SW 1271 (cell line): ENCODE data around the gene RPAP2.
"Not testable (repeated sequence)": the region's sequence is repeated elsewhere in the genome, so short reads cannot be mapped to it uniquely, and the experiment has no call there.

ENCODE experiments used
- DNase-seq, 2 experiments: peaks; one replicate each; lab custom pipeline; 2025; lab: John Stamatoyannopoulos, UW

RPAP2 gene

DNA sequence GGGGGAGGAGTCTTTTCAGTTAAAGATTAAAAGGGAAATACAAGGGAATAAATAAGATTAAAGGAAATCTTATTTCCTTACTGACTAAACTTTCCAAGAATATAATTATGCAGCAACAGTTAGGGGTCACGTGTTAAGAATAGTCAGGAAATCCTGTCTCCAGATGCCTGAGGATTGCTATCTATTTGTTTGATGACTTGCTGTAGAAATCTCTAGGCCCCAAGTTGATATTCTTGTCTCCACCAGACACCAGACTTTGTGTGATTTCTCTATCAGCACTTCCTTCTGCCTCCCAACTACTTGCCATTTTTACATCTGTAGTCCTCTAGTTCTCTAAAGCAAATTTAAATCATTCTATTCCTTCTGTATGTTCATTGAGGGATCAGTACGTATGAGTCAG, 77.5 kb downstream of the RPAP2 start:
- DNase-seq = no peak

DNA sequence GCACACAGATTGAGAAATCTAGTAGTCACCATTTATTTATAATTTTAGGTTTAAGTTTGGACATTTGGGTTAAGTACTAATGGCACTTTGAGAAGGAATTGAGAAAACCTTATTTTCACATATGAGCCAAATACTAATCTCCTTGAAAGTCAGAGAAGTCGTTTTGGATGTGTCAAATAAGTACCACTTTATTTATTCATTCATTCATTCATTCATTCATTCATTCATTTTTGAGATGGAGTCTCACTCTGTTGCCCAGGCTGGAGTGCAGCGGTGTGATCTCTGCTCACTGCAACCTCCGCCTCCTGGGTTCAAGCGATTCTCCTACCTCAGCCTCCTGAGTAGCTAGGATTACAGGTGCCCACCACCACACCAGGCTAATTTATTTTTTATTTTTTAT, 79.1 kb downstream of the RPAP2 start:
- DNase-seq = not testable (repeated sequence)

DNA sequence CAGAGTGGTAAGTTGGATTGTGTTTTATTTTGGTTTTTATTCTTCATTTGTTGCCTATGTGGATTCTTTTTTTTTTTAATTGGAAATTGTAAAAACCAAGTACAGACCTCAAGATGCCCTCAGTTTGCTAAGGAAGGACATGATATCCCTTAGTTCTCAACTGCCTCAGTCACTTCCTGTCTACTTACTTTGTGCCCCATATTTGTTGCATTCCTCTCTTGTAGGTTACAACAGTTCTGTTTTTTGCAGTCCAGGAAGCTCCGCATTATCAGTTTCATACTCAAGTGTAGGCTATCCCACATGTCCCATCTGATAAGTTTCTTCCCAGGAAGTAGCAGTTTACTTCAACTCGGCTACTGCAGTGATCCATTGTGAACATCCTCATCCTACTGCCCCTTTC, 82.0 kb downstream of the RPAP2 start:
- no peak for DNase-seq

DNA sequence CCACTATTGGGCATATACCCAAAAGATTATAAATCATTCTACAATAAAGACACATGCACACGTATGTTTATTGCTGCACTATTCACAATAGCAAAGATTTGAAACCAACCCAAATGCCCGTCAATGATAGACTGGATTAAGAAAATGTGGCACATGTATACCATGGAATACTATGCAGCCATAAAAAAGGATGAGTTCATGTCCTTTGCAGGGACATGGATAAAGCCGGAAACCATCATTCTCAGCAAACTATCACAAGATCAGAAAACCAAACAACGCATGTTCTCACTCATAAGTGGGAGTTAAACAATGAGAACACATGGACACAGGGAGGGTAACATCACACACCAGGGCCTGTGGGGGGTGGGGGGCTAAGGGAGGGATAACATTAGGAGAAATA, 95.1 kb downstream of the RPAP2 start:
- not testable (repeated sequence) for DNase-seq

DNA sequence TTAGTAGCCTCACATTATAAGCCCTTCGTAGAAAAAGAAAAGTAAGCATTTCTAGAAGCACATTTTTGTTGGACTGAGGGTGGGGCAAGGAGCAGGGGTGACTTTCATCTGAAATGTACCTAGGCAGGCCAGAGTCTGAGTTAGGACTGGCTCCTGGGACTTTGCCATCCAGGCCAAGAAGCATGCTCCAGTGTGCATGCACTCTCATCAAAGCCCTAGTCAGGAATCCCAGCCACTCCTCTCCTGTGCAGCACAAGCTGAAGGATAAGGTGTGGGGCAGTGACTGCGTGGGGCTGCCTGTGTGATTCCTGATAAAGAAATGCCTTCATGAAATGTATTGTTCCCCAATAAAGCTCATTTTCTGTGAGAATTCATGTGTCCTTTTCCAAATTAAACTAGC, 99.7 kb downstream of the RPAP2 start:
- DNase-seq = no peak

DNA sequence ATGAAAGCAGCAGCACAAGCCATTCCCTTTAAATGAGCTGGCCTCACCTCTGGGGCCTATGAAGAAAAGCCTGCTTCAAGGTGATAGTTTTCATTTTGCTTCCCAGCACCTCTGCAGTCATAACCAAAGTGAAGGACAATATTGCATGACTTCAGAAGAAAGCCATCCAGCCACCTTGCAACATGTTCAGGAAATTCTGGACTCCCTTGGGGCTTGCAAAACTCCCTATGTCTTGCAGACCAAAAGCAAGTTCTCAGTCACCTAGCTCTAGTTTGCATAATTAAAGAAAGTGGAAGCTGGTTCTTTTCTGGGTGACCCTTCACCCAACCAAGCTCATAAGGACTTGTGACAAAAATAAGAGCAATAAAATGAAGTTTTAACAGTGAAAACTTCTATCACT, 100.2 kb downstream of the RPAP2 start:
- DNase-seq = no peak

DNA sequence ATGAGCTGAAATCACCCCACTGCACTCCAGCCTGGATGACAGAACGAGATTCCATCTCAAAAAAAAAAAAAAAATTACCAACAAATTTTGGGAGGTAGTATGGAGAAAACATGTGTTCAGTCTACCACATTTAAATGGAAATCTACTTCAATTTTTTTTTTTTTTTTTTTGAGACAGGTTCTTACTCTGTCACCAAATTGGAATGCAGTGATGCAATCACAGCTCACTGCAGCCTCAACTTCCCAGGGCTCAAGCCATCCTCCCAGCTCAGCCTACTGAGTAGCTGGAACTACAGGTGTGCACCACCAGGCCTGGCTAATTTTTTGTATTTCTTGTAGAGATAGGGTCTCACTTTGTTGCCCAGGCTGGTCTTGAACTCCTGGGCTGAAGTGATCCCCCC, 105.8 kb downstream of the RPAP2 start:
- DNase-seq = peak in 1 of 2 experiments; percentile 1

DNA sequence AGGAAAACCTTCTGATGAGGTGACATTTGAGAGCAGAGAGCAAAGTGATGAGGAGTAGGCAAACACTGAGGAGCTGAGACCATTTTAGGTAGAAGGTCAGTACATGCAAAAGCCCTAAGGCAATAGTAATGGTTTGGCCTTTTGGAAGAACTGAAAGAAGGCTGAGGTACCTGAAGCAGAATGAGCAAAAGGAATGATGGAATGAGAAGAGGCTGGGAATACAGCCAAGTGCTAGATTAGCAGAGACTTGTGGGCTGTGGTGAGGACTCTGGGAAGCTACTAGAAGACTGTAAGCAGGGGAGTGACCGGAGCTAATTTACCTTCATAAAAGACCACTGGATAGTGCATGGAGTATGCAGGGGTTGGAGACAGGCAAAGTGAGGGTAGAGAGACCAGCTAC, 110.0 kb downstream of the RPAP2 start:
- DNase-seq = no peak

DNA sequence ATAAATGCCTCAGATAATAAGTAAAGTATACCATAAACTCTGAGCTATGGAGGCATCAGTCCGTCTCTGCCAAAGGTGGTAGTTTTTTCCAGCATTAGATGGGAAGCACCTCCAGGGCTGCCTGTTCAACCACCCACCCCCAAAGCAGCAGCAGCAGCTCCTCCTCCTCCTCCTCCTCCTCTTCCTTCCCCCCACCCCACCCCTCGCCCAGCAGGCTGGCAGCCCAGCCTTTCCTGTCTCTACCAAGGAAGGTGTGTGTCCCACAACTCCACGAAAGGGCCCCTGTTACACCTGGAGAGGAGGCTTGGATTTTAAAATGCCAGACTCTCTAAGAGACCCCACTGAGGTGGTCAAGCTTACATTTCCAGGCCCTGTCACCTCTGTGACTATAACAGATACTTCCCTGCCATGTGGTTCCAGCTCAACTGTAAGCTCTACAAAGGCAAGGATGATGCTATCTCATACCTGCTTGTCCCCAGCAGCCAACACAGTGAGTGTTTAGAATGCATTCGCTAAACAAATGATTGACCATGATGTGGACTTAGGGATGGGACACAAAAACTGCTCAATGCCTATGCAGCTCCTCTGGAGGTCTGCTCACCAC, 111.2 kb downstream of the RPAP2 start:
- DNase-seq = no peak

DNA sequence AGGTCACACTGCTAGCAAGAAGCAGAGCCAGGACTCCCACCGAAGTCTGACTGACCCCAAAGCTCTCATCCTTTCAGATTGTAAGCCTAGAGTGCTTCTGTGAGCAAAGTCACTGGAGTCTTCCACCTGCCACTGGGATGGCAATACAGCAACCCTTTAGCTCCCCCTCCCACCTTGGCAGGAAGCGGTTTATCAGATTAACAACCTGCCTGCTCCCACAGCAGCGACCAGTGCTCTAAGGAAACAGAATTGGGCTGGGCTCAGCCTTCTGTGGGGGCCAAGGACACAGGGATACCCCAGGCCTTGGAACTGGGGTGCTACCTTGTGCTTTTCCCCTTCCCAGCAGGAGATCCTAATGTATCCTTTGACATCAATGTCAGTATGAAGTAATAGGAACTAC, 111.8 kb downstream of the RPAP2 start:
- no peak for DNase-seq

DNA sequence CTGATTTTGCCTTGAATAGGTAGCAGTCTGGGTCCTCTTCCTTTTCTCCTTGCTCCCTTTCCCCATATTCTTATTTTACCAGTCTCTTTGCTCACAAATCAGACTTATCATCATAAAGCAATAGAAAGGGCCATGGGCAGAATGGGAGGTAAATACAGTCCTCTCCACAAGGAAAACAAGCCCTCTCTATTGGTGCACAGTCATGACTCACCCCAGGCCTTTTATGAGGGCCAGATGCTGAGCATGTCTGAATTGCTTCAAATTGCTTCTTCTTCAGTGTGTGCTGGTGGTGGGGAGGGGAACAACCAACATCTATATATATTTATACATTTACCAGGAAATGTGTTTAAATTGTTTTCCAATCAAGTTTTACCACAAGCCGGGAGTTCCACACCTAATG, 112.7 kb downstream of the RPAP2 start:
- no peak for DNase-seq

DNA sequence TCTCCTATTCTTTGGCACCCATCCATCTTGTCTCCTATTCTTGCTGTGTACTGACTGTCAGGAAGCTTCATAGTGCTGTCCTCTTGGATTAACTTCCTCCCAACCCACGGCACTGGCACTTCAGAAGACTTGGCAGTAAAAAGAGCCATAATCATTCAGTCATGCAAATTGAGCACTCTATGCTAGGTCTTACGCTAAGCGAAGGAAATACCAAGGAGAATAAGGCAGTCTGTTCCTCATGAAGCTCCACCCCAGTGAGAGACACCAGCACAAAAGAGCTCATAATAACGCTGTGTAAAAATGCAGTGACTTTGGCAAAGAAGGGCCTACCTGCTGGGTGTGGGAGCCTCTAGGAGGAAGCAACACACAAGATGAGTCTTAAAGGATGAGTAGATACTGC, 120.8 kb downstream of the RPAP2 start:
- DNase-seq = no peak

DNA sequence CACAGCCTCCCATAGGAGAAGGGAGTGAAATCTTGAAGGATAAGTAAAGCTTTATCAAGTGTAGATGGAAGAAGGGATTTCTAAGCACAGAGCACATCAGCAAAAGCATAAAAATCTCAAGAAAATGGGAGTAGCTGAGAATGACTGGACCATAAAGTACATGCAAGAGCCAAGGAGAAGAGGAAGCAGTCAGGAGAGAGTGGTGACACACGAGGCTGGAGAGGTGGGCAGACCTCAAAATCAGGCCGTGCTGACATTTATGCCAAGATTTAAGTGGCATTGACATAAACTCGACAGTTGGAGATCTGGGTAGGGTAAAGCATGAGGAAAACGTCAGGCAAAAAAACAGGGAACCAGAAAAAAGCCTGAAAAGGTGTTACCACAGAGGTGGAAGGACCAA, 125.5 kb downstream of the RPAP2 start:
- no peak for DNase-seq

DNA sequence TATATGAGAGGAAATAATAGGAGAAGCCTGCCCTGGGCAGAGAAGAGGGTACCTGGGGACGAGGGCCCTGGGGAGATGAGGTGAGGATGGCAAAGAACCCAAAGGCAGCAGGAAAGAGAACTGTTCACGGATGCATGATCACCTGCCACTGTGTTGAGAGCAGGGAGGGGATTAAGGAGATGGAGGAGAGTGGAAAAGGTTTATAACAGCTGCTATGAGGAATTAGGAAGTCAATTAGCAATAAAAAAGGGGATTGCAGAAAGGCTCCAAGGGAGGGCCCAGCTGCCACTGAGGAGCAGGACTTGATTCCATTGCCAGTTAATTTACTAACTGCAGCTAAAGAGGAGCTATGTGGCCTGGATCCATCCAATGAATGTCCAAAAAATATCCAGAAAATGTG, 126.8 kb downstream of the RPAP2 start:
- no peak for DNase-seq

DNA sequence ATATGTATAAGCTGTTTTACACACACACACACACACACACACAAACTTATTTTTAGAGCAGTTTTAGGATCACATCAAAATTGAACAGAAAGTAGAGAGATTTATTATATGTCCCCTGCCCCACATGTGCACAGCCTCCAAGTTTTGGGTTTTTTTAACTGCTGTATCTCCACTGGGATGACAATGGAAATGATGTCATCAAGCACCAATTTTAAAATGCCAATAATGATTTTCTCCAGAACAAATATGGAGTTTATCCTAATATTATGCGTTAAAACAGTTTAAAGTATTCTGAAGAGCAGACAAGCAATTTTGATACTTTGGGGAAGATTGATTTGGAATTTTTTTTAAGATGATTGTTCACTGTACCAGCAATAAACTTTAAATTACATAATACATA, 131.2 kb downstream of the RPAP2 start:
- no peak for DNase-seq

DNA sequence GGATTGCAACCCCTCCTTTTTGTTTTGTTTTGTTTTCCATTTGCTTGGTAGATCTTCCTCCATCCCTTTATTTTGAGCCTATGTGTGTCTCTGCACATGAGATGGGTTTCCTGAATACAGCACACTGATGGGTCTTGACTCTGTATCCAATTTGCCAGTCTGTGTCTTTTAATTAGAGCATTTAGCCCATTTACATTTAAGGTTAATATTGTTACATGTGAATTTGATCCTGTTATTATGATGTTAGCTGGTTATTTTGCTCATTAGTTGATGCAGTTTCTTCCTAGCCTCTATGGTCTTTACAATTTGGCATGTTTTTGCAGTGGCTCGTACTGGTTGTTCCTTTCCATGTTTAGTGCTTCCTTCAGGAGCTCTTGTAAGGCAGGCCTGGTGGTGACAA, 135.7 kb downstream of the RPAP2 start:
- not testable (repeated sequence) for DNase-seq

DNA sequence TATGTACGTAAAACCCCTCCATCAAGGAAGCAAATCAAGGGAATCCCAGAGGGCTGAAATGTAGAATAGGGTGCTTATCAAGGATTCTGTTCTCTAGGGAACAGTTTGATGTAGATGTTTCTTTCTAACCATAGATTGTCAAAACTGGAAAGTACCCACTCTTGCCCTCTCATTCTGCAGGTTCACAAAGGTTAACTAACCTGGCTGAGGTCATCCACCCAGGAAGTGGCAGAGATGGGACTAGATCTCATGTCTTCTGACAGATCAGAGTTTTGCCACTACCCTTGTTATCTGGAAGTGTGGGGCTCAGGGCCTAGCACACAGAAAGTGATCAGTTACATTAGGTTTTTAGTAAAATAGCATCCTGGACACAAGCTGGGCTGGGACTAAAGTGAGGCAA, 140.4 kb downstream of the RPAP2 start:
- DNase-seq = no peak

DNA sequence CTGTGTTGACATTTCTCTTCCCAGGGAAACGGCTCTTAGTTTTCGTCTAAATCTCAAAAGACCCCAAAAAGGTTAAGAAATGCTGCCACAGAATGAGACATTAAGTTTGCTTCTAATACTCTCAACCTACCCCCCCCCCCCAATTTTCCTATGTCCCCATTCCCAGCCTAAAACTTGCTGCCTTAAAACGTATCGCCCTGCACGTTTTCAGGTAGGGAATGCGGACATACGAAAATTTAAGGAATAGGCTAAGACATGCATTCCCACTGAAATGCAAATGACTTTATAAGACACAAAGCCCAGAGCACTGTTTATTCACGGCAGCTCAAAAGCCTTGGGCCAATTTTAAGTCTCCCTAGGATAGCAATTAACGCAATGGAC, 142.4 kb downstream of the RPAP2 start:
- no peak for DNase-seq

DNA sequence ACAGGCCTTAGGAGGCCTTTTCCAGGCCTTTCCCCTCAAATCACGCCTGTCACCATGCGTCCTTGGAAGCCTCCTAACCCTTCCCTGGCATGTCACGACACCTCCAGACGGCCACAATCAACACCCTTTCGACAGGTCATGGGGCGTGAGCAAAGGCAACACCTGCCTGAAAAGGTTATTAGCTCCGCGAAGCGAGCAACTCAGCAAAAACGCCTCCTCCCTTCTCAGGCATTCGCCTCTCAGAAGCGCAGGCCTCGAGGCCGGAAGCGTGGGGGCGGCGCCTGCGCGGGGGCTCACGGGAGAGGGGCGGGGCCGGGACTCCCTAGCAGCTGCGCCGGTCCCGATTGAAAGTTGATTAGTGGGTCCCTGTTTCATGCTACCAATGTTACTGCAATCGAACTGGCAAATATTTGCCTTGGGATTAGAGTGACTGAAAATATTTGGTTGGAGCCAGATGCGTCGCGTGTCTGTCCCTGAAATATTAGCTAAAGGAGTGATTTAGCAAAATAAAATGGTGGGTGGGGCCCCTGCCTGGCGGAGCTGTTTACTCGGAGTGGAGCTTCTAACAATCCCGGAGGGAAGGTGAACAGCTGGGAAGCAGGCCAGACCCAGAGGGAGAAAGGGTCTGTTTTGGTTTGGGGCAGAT, 143.0 kb downstream of the RPAP2 start:
- DNase-seq = no peak

DNA sequence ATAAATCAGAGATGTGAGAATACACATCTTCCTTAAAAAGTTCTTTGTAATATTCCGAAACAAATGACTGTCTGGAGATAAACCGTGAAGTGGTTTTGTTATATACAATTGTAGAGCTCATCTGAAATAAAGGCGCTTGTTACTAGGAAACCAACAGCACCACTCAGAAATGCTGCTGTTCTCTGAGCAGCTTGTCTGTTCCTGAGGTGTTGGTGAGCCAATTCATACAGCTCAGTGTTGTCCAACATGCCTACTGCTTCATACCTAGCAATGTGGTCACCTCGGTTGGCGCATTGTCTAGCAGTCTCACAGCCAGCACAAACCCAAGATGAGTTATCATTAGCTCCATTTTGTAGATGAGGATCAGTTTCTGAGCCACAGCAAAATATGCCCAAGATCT, 143.5 kb downstream of the RPAP2 start:
- DNase-seq = no peak

DNA sequence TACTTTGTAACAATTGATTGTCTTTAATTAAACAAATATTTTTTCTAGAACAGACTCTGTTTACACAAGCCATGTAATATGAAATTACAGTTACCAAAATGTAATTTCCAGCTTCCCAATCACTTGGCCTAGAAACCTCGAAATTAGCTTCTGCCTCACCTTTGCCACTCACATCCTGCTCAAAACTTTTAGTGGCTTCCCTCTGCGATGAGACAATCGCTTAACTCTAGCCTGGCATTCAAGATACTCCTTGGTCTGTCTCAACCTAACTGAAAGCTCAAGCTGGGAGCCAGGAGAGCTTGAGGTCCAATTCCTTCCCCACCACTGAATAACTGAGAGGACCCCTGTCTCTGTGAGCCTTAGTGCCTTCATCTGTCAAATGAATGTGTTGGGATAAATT, 145.0 kb downstream of the RPAP2 start:
- no peak for DNase-seq

DNA sequence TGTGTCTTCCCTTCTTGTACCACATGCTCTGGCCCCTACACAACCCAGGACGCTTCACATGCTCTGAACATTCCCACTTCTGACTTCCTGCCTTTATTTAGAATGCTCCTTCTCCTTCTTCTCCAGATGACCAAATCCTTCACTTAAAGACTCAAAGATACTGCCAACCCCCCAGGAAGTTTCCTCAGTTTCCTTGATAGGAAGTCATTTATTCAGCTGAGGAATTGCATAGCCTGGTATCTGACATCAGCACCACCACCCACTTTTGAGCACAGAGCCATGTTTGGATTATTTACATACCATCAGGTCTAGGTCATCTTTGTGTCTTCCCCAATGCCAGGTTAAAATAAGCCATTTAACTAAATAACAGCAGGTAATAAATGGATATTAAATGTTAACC, 145.5 kb downstream of the RPAP2 start:
- DNase-seq = no peak

DNA sequence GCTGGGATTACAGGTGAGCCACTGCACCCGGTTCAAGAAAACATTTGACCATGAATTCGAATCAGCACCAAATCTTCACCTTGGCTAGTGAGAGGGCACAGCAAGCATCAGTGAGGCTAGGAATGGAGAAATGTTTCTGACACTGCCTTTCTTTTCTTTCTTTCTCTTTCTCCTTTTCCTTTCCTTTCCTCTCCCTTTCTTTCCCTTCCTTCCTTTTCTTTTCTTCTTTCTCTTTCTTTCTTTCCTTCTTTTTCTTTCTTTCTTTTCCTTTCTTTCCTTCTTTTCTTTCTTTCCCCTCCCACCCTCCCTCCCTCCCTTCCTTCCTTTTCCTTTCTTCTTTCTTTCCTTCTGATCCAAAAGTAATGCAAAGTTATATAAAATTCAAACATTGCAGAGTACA, 147.0 kb downstream of the RPAP2 start:
- DNase-seq = no peak

DNA sequence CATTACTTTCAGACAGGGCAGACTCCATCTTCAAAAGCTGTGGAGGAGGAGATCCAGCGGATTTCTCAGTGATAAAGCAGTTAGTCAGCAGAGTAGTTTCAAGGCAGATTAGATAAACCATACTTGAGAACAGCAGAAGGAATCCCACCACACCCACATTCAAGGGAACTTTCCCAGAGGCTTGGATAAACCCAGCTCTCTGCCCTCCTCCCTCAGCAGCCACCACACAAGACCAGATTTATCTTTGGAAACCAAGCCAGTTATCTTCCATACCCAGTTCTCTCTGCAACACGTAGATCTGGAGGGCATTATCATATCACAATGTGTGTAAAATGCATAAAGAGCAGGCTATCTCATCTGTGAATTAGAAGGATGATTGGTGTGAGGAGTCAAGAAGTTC, 147.7 kb downstream of the RPAP2 start:
- no peak for DNase-seq
